COLO829 (cell line): ENCODE data around the gene ZBED1.
"Not testable (repeated sequence)": the region's sequence is repeated elsewhere in the genome, so short reads cannot be mapped to it uniquely, and the experiment has no call there.

ENCODE experiments used
- DNase-seq: peaks from one replicate; pipeline ENCODE4 v3.0.0; 2012; ENCODE audit warnings: low spot score

ZBED1 gene

DNA sequence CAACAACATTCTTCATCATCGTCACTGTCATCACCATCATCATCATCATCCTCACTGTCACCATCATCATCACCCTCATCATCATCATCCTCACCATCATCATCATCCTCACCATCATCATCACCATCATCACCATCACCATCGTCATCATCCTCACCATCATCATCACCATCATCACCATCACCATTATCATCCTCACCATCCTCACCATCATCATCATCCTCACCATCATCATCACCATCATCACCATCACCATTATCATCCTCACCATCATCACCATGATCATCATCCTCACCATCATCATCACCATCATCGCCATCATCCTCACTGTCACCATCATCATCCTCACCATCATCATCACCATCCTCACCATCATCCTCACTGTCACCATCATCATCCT, 18.9 kb upstream of the ZBED1 start:
- not testable (repeated sequence) for DNase-seq

DNA sequence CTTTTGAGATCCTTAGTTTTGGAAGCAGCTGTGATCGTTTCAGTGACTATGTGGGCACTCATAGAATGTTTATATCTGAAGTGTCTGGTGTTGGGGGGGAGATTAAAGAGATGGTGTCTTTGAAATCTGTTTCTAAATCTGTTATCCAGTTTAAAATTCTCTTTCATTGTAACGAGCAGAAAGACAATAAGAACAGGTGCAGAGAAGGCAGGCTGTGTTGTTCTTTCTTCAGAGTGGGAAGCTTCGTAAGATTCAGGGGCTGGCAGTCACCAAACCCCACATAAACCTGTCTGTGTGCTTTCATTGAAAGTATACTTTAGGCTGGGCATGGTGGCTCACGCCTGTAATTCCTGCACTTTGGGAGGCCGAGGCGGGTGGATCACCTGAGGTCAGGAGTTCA, 16.3 kb upstream of the ZBED1 start:
- no peak for DNase-seq

GRCh38 chrX:2516623-2517022, 15.8 kb upstream of the ZBED1 start:
- no peak for DNase-seq

DNA sequence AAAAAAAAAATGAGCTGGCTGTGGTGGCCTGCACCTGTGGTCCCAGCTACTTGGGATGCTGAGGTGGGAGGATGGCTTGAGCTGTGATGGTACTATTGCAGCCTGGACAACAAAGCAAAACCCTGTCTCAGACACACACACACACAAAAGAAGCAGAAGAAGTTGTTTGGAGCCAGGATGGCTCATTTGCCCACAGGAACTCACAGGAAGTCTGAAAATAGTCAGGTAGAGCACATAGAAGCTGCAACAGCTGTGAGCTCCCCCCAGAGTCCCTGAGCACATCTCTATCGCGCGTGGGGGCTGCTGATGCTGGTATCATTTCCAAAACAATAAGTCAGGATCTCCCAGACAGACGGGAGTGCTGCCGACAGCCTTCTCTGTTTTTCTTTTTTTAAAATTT, 13.4 kb upstream of the ZBED1 start:
- DNase-seq: no peak

DNA sequence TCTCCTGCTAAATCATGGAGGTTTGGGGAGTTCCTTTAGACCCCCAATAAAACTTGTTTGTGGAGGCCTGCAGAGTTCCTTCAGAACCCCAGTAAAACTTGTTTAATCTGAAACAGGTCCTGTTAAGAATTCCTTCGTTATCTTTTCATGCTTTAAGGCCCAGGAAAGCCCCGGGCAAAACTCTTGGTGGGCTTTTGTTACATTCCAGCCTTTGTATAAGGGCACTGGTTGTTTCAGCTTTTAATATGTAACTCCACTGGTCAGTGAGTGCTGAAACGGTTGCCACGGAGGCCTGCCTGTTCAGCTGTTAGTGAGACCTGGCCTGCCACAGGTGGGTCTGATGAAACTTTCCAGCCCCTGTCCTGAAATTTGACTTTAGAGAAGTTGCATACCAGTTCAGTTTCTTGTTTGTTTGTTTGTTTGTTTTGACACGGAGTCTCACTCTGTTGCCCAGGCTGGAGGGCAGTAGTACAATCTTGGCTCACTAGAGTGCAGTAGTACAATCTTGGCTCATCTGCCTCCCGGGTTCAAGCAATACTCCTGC, 12.4 kb upstream of the ZBED1 start:
- DNase-seq: no peak

GRCh38 chrX:2512501-2512900, 11.7 kb upstream of the ZBED1 start:
- no peak for DNase-seq

DNA sequence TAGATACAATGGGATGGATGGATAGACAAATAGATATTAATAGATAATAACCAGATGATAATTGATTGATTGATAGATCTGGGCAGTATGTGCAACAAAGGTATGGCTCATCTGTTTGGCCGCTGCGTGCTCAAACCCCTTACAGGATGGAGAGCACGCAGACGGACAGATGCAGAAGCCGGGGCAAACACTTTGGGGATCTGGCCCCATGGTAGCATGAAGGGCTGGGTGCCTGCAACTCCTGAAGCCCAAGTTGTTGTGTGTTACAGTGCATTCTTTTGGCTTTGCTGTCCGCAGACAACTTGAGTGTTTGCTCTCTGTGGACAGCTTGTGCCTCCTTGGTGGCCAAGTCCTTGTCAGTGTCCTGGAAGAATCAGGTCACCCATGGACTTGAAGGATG, 10.6 kb upstream of the ZBED1 start:
- DNase-seq: no peak

- DNase-seq: no peak
Observed at GRCh38 chrX:2508648-2509335, 8.0 kb upstream of the ZBED1 start.

- no peak for DNase-seq
Observed at GRCh38 chrX:2507904-2508627, 7.3 kb upstream of the ZBED1 start.

DNA sequence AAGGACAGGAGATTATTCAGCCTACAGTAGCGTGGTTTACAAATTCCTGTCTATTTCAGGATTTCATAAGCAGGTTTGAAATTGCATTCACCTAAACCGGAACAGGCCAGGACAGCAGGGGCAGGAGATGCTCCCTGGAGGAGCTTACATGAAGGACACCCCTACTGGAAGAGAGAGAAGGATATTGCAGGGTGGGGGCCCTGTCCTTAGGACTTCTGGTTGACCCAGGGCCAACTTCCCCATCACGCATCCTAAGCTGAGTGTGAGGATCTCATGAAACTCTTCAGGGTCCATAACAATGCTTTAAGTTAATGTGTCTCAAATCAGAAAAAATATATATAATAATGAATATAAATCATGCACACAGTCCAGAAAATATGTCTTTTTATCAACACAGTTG, 6.4 kb upstream of the ZBED1 start:
- DNase-seq: no peak

DNA sequence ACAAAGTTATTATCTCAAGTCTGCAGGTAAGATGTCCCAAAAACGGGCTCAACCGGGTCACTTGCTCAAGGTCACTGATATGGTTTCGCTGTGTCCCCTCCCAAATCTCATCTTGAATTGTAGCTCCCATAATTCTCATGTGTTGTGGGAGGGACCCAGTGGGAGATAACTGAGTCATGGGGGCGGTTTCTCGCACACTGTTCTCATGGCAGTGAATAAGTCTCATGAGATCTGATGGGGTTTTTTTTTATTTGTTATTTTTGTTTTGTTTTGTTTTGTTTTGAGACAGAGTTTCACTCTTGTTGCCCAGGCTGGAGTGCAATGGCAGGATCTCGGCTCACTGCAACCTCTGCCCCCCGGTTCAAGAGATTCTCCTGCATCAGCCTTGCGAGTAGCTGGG, 4.6 kb upstream of the ZBED1 start:
- DNase-seq: not testable (repeated sequence)

DNA sequence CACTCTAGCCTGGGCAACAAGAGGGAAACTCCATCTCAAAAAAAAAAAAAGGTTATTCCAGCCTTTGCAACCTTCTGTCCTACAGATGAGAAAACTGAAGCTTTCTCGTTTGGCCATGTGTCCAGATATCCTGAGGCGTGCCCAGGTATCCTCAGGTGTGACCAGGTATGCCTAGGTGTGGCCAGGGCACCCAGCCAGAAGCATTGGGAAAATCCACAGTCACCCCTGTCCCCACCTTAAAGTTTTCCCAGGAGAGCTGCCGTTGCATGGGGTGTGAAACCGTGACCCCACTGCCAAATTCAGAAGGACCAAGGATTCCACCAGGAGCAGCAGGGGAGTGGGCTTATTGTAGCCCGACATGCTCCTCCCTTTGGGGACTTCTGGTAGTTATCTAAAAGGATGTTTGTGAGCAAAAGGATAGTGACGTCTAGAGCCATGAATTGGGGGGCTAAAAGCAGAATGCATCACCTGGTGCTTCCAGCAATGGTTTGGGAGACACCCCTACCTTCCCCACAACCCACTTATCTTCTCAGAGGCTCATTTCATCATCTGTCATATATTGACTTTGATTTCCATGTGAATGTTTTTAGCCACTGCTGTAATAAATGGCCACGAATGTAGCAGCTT, 4.0 kb upstream of the ZBED1 start:
- DNase-seq: no peak

DNA sequence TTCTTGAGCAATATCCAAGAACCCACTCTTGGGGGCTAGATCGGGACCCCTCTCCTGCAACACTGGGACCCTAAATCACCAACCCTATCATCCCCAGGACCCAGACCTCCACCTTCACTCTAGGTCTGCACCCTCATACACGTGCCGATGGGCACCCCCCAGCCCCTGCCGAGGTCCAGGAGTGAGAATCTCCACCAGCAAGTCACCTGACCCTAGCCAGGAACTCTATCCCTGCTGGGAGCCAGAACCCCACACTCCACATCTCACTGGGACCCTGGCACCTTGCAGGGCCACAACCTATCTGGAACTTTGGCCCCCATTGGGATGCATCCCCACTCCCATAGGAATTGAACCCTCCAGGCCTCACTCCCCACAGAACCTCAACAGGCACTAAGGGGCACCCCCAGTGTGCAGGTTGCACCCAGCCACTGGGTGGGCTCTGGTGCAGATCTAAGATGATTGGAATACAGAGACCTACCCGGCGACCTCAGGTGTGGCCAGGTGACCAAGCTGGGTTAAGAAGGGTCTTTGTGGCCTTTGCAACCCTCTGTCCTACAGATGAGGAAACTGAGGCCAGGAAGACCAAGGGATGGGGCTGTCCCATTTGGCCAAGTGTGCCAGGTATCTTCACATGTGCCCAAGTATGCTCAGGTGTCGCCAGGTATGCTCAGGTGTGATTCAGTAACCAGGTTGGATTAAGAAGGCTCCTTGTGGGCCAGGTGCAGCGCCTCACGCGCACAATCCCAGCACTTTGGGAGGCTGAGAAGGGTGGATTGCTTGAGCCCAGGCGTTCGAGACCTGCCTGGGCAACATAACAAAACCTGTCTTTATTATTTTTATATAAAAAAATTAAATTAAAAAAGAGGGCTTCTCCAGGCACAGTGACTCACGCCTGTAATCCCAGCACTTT, 3.1 kb upstream of the ZBED1 start:
- no peak for DNase-seq

DNA sequence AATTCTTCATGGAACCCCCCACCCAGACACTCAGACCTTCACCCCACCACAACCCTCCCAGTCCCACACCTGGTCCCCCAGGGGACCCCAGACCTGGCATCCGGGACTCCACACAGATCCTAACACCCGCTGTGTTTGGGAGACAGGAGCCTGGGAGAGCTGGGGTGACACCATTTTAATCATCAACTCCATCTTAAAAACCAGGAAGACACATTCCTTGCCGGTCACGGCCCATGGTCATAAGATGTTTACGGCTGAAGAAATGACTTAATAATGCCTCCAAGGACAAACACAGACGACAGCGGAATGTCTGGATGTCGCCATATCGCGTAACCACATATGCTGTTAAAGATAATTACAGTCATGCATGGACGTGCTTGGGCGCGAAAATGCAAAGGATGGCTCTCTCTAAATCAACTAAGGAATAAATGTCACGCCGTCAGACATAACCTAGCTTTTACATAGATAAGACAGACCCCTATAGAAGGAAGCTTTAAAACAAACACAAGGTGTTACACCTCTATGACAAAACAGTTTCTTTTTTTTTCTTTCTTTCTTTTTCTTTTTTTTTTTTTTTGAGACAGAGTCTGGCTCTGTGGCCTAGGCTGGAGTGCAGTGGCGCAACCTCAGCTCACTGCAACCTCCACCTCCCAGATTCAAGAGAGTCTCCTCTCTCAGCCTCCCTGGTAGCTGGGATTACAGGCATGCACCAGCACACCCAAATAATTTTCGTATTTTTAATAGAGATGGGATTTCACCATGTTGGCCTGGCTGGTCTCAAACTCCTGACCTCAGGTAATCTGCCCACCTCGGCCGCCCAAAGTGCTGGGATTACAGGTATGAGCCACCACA, 2.1 kb upstream of the ZBED1 start:
- no peak for DNase-seq

DNA sequence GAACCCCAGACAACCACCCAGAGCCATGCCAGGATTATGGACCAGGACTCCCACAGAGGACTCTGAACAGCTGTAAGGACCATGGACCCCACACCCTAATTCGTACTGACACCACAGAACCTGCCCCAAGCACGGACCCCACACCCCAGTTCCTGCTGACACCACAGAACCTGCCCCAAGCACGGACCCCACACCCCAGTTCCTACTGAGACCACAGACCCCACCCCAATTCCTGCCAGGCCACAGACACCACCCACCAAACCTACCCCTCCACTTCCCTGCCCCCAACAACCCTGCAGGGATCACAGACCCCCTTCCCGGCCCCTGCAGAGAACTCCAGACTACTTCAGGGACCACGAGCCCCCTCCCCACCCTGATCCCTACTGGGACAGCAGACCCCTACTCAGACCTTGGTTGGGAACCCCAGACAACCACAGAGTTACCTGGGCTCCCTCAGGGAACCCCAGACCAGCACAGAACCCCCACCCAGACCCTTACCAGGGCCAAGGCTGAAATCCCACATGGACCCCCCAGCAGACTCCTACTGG, 1.4 kb upstream of the ZBED1 start:
- no peak for DNase-seq

- no peak for DNase-seq
Observed at GRCh38 chrX:2501559-2502102, 855 bp upstream of the ZBED1 start.

DNA sequence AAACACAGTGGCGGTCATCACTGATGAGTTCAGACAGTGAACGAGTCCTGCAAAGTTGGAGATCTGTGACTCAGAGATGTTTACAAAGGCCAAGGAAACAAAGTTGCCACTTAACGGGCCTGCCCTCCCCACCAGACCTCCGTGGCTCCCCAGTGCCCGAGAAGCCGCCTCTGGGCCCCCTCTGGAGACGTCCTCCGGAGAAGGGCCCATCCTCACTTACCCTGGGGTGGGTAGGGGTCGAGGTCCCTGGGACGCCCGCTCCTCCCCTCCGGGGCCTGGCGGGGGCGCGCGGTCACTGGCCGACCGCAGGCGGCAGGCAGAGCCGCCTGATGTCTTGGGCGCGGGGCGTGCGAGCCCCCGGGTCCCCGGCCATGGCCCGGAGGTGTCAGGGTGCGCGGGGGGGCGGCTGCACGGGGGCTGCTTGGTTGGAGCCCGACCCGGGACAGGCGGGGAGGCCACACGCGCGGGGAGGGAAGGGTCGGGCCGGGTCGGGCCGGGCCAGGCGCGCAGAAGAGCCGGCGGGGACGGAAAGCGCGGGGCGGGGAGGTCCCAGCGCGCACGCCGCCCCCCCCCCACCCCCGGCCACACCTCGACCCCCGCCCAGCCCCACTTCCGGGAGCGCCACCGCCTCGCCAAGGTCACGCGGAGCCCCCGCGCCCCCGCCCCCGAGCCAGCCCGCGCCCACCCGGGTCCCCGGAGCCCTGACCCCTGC, 529 bp downstream of the ZBED1 start:
- no peak for DNase-seq

DNA sequence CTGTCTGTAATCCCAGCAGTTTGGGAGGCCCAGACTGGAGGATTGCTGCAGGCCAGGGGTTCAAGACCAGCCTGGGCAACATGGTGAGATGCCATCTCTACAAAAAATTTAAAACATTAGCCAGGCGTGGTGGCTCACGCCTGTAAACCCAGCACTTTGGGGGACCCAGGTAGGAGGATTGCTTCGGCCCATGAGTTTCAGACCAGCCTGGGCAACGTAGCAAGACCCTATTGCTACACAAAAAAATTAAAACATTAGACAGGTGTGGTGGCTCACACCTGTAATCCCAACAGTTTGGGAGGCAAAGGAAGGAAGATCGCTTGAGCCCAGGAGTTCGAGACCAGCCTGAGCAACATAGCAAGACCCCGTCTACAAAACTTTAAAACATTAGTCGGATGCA, 1.3 kb downstream of the ZBED1 start:
- no peak for DNase-seq

DNA sequence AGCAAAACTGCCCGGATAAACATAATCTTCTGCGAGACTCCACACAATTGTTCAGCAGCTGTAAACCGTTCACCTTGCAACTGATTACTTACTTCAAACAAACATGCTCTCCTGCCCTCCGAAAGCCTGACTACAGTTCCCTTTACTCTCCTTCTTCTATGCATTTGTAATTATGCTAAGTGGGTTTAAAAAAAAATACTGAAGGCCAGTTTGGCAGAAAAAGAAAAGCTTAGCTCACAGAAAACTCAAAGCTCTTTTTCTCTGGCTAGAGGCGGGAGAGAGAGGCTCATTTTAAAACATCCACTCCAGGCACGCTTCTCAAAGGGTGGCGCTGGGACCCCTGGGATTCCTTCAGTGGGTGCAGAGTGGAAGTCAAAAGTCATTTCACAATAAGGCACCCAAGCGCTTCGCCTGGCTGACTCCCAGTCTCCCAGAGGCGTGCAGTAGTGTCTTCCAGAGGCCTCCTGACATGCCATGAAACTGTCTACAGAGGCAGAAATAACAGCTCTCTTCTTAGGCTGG, 1.9 kb downstream of the ZBED1 start:
- no peak for DNase-seq
